Endothelial cell of umbilical vein (primary cell): ENCODE results near the gene ERBB3.

ENCODE experiments used
- CTCF ChIP-seq, 2 donors: IDR thresholded peaks; 1 replicate in 1 of 2; 2 replicates in 1 of 2; pipeline ENCODE4 v1.5.1; 2011; ENCODE audit warnings: low read length in 2 of 2, mild to moderate bottlenecking in 2 of 2, moderate library complexity in 2 of 2, control low read depth in 1 of 2, inconsistent platforms in 1 of 2, low read depth in 1 of 2; ENCODE audit not compliant: insufficient read depth in 1 of 2; ENCODE audit errors: extremely low read depth in 1 of 2
- EZH2 ChIP-seq: IDR thresholded peaks from 2 replicates; pipeline ENCODE4 v1.6.1; 2012; ENCODE audit warnings: borderline replicate concordance, low read depth, mild to moderate bottlenecking, moderate library complexity, low read length, inconsistent platforms; ENCODE audit not compliant: severe bottlenecking
- FOS ChIP-seq: IDR thresholded peaks from 2 replicates; pipeline ENCODE4 v1.6.1; 2011; ENCODE audit warnings: mild to moderate bottlenecking, low read length, moderate library complexity, borderline replicate concordance; ENCODE audit not compliant: insufficient read depth
- MAX ChIP-seq: IDR thresholded peaks from 2 replicates; pipeline ENCODE4 v1.6.1; 2011; ENCODE audit not compliant: insufficient read depth, insufficient read length
- MYC ChIP-seq: IDR thresholded peaks from one replicate; pipeline ENCODE4 v1.6.1; 2011; ENCODE audit warnings: mild to moderate bottlenecking, low read depth, low read length
- POLR2A ChIP-seq: IDR thresholded peaks from 2 replicates; pipeline ENCODE4 v1.6.1; 2012; ENCODE audit warnings: low read depth, mild to moderate bottlenecking, control low read depth, low read length
- POLR2AphosphoS5 ChIP-seq: IDR thresholded peaks from 2 replicates; pipeline ENCODE4 v1.6.1; 2012; ENCODE audit warnings: low read depth, mild to moderate bottlenecking, control low read depth, low read length, moderate library complexity; ENCODE audit not compliant: insufficient read depth

GRCh38 chr12:56097738-56098137 lies 17.8 kb downstream of the ERBB3 start:
- TF ChIP-seq EZH2 (no peak), MAX (no peak), CTCF (IDR thresholded peaks at IDR 0.05; ENCODE audit: extremely low read depth in 1 of 2, insufficient read depth in 1 of 2, low read depth in 1 of 2, low read length in 2 of 2) (no peak), POLR2A (no peak), POLR2AphosphoS5 (no peak), MYC (no peak), FOS (no peak)
